Suprapubic skin (tissue), 4 donors: ENCODE data around the gene LACRT. TPM values are rescaled to one million over a fixed set of nuclear protein-coding genes. Genes with fewer than 3 reads are reported as not detected.

ENCODE experiments used
- DNase-seq, 2 donors: peaks; one replicate each; pipeline ENCODE4 v3.0.0-alpha.2; 2019; ENCODE audit warnings: low spot score in 2 of 2
- H3K27ac ChIP-seq: fragments of 200-600 bp; sonication (generic); one replicate; pipeline ENCODE4 v1.5.1; 2019
- H3K27me3 ChIP-seq: fragments of 200-600 bp; sonication (generic); one replicate; pipeline ENCODE4 v1.5.1; 2019
- H3K36me3 ChIP-seq: fragments of 200-600 bp; sonication (generic); one replicate; pipeline ENCODE4 v1.5.1; 2019
- H3K4me1 ChIP-seq: fragments of 200-600 bp; sonication (generic); one replicate; pipeline ENCODE4 v1.5.1; 2019
- H3K4me3 ChIP-seq: fragments of 200-600 bp; sonication (generic); one replicate; pipeline ENCODE4 v1.5.1; 2019; ENCODE audit warnings: mild to moderate bottlenecking
- H3K9me3 ChIP-seq: fragments of 200-600 bp; sonication (generic); one replicate; pipeline ENCODE4 v1.5.1; 2019
- EP300 ChIP-seq: sonication (generic); formaldehyde crosslinking; IDR thresholded peaks from one replicate; pipeline ENCODE4 v1.6.1; 2017; ENCODE audit warnings: antibody characterized with exemption
- POLR2A ChIP-seq, 2 donors: fragments of 450-650 bp; IDR thresholded peaks; one replicate each; pipeline ENCODE4 v1.6.1; 2017; ENCODE audit warnings: antibody characterized with exemption in 2 of 2, mild to moderate bottlenecking in 2 of 2, moderate library complexity in 2 of 2
- POLR2AphosphoS5 ChIP-seq, 3 donors: sonication (generic); formaldehyde crosslinking; IDR thresholded peaks; one replicate each; pipeline ENCODE4 v1.6.1; 2017; ENCODE audit warnings: antibody characterized with exemption in 3 of 3
- WGBS: methylation state at CpG from one replicate; pipeline ENCODE4 v1.1.5; 2018; 5-methylcytosine and 5-hydroxymethylcytosine counted together
- total RNA-seq, 4 donors: library from RNA; depleted of rRNA; stranded (reverse); fragments of >200 nt; gene quantifications; one replicate each; pipeline ENCODE4 v1.1.0, GENCODE V29; 2016
- TF ChIP-seq, protein P1 (sequence below), 2 donors: fragments of 200-600 bp in 1 of 2; fragments of 450-650 bp in 1 of 2; sonication (generic) in 1 of 2; IDR thresholded peaks; one replicate each; pipeline ENCODE4 v1.5.1; 2016 to 2019; ENCODE audit warnings: antibody characterized with exemption in 2 of 2, mild to moderate bottlenecking in 1 of 2, moderate library complexity in 1 of 2

Gene LACRT
- total RNA-seq, 4 donors from 2014 or later, result 1.5 TPM; not detected in 3

DNA sequence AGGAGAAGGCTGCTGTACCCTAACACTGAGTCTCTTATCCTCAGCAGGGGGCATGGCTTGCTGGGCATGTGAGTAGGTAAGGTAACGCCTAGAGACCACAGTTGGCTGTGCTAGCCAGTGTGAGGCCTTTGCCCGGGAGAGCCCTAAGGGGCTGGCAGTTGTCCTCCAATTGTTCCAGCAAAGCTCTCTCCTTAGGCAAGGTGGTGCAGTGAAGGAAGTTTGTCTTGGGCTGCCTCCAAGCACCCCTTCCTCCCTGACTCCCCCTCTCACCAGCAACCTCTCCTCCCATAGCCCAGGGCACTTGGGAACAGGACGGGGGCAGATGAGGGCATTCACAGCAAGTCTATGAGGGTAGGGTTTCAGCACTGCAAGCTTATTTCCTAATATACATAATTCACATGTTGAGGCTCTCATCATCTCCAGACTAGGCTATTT is 23.0 kb downstream of the LACRT start:
- Histone ChIP-seq H3K27ac (no peak overlapping the region), H3K36me3 (no peaks in the 10 kb centered on the region), H3K27me3 (peaks cover 16% of the 10 kb centered on the region), H3K4me3 (no peak overlapping the region), H3K9me3 (no peaks in the 10 kb centered on the region), H3K4me1 (peaks cover 4% of the 10 kb centered on the region)
- WGBS, result 54% methylated on average over 3 of the region's 3 CpGs
- peak in 1 of 2 donors; percentile 57 for DNase-seq
- no peak for TF ChIP-seq EP300
- no peak for TF ChIP-seq POLR2AphosphoS5 (IDR thresholded peaks at IDR 0.05)
- no peak for TF ChIP-seq POLR2A (IDR thresholded peaks at IDR 0.05)
- TF ChIP-seq, protein P1, sequence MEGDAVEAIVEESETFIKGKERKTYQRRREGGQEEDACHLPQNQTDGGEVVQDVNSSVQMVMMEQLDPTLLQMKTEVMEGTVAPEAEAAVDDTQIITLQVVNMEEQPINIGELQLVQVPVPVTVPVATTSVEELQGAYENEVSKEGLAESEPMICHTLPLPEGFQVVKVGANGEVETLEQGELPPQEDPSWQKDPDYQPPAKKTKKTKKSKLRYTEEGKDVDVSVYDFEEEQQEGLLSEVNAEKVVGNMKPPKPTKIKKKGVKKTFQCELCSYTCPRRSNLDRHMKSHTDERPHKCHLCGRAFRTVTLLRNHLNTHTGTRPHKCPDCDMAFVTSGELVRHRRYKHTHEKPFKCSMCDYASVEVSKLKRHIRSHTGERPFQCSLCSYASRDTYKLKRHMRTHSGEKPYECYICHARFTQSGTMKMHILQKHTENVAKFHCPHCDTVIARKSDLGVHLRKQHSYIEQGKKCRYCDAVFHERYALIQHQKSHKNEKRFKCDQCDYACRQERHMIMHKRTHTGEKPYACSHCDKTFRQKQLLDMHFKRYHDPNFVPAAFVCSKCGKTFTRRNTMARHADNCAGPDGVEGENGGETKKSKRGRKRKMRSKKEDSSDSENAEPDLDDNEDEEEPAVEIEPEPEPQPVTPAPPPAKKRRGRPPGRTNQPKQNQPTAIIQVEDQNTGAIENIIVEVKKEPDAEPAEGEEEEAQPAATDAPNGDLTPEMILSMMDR (IDR thresholded peaks at IDR 0.05), result no peak

DNA sequence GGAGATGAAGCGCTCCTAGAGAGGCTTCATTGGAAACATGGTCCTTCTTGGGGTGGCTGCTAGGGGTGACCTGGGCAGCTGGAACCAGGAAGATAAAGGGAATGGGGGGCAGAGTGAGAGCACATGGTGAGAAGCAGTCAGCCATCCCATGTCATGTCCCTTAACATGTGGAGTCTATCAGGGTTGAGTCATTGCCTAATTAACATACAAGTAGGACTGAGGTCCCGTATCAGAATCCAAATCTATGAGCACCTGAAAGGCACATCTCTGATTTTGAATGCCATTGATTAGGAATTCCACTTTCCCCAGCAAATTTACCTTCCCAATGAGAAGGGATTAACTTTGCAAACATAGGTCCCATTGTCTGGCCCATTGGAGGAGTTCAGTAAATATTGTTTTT is 25.9 kb downstream of the LACRT start:
- TF ChIP-seq EP300 (no peak), POLR2A (IDR thresholded peaks at IDR 0.05) (no peak), POLR2AphosphoS5 (IDR thresholded peaks at IDR 0.05) (no peak)
- TF ChIP-seq, protein P1 (IDR thresholded peaks at IDR 0.05), result no peak
- Histone ChIP-seq H3K4me3 (no peak overlapping the region), H3K4me1 (no peaks in the 10 kb centered on the region), H3K36me3 (no peaks in the 10 kb centered on the region), H3K9me3 (no peaks in the 10 kb centered on the region), H3K27ac (no peak overlapping the region), H3K27me3 (peaks cover 9% of the 10 kb centered on the region)
- no peak for DNase-seq
- 70% methylated on average over 2 of the region's 2 CpGs for WGBS

DNA sequence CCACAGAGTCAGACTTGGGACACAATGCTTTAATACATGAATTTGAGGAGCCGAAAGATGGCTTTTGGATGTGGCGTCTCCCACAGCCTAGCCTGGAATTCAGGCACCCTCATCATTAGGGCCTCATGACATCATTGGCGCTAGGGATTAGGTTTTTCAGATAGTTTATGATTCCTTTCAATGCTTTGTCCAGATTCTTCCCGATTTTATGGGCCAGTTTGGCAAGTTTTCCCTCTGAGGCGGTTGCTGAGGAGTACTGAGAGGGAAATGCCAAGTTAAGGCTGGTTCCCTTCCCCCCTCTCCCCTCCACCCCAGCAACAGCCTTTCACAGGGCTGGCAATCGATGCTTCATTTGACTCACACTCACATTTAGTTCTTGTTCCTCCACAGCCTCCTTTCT is 26.5 kb downstream of the LACRT start:
- no peaks in the 10 kb centered on the region for H3K36me3 ChIP-seq
- TF ChIP-seq POLR2AphosphoS5 (IDR thresholded peaks at IDR 0.05), result no peak
- no peak for TF ChIP-seq POLR2A (IDR thresholded peaks at IDR 0.05)
- TF ChIP-seq, protein P1 (IDR thresholded peaks at IDR 0.05), result no peak
- TF ChIP-seq EP300, result no peak
- peak in 1 of 2 donors; percentile 32 for DNase-seq
- no peaks in the 10 kb centered on the region for H3K9me3 ChIP-seq
- H3K27me3 ChIP-seq, result peaks cover 9% of the 10 kb centered on the region
- H3K4me3 ChIP-seq, result no peak overlapping the region
- H3K27ac ChIP-seq, result no peak overlapping the region
- no peaks in the 10 kb centered on the region for H3K4me1 ChIP-seq
- 37% methylated on average over 6 of the region's 6 CpGs for WGBS

DNA sequence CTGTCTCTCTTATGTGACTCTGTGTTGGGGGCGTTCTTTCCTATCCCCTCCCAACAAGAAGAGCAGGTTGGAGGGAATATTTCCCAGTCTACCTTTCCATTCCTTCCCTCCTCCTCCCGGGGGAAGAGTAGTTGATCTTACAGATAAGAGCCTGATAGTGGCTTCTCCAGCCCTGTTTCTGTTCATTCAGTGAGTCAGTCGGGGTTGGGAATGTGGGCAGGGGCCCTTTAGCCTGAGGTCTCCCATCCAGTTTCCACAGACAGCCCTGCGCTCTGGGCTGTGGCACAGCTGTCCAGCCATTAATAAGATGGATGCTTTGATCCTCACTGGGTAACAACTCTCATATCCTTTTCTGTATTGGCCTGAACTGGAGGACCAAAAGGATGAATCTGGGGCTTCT is 28.1 kb downstream of the LACRT start:
- peak in 1 of 2 donors; percentile 47 for DNase-seq
- TF ChIP-seq, protein P1 (IDR thresholded peaks at IDR 0.05), result no peak
- TF ChIP-seq POLR2A (IDR thresholded peaks at IDR 0.05) (no peak), EP300 (no peak), POLR2AphosphoS5 (IDR thresholded peaks at IDR 0.05) (no peak)
- WGBS, result 47% methylated on average over 3 of the region's 4 CpGs
- Histone ChIP-seq H3K27ac (no peak overlapping the region), H3K9me3 (no peaks in the 10 kb centered on the region), H3K4me3 (no peak overlapping the region), H3K36me3 (no peaks in the 10 kb centered on the region), H3K27me3 (peaks cover 9% of the 10 kb centered on the region), H3K4me1 (no peaks in the 10 kb centered on the region)

DNA sequence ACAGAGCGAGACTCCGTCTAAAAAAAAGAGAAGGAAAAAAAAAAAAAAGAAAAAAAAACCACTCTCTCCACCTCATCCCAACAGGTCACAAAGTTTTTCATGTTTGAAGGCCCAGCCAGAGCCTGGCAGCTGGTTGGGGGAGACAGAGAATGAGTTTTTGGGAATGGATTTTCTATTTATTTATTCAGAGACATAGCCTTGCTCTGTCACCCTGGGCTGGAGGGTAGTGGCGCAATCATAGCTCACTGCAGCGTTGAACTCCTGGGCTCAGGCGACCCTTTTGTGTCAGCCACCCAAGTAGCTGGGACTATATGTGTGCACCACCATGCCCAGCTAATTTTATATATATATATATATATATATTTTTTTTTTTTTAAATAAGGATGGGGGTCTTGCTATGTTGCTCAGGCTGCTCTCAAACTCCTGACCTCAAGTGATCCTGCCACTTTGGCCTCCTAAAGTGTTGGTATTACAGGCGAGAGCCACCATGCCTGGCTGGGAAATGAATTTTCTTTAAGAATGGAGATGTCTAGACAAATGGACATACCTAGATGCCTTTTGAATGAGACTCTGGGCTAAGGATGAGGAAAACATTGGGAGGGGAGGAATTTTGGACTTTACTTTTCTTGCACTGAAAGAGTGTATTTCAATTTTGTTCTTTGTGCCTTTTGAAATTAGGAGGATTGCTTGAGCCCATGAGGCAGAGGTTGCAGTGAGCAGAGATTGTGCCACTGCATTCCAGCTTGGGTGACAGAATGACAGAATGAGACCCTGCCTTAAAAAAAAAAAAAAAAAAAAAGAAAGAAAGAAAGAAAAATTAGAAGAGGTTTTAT is 29.3 kb downstream of the LACRT start:
- TF ChIP-seq, protein P1 (IDR thresholded peaks at IDR 0.05), result no peak
- TF ChIP-seq POLR2AphosphoS5 (IDR thresholded peaks at IDR 0.05) (no peak), POLR2A (IDR thresholded peaks at IDR 0.05) (no peak), EP300 (no peak)
- DNase-seq, result peak in 1 of 2 donors; percentile 8
- WGBS, result 86% methylated on average over 6 of the region's 6 CpGs
- H3K9me3 ChIP-seq, result no peaks in the 10 kb centered on the region
- H3K4me1 ChIP-seq, result no peaks in the 10 kb centered on the region
- peaks cover 7% of the 10 kb centered on the region for H3K27me3 ChIP-seq
- no peak overlapping the region for H3K4me3 ChIP-seq
- no peaks in the 10 kb centered on the region for H3K36me3 ChIP-seq
- no peak overlapping the region for H3K27ac ChIP-seq
